ENCODE measurements around the gene ABCF1.

DNA sequence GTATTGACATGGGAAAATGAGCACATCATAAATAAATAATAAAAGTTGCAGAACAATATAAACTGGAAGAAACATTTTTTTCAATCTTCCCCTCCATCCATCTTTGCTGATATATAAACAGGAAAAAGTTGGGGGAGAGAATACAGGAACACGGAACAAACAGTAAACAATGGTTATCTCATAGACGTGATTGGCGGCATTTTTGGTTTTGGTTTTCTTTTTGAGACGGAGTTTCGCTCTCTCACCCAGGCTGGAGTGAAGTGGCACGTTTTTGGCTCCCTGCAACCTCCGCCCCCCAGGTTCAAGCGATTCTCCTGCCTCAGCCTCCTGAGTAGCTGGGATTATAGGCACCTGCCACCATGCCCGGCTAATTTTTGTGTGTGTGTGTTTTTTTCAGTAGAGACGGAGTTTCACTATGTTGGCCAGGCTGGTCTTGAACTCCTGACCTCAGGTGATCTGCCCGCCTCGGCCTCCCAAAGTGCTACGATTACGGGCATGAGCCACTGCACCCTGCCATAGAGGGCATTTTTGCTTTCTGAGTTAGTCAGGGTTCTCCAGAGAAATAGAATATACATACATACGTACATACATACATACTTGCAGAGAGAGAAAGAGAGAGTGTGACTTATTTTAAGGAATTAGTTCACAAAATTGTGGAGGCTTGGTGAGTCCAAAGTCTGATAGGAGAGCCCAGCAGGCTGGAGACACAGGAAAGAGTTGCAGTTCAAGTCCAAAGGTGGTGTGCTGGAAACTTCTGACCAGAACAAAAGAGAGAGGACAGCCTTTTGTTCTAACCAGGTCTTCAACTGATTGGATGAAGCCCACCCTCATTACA is 37.6 kb upstream of the ABCF1 start:
- TF ChIP-seq POLR2A (IDR thresholded peaks at IDR 0.05) (no peak), CTCF (IDR thresholded peaks at IDR 0.05) (no peak)
